Liver (tissue), 9 donors: Measurements from ENCODE around the gene PTGIR. TPM values are rescaled to one million over a fixed set of nuclear protein-coding genes. Genes with fewer than 3 reads are reported as not detected.

ENCODE experiments used
- DNase-seq: peaks from one replicate; pipeline ENCODE4 v3.0.0-alpha.2; 2017; ENCODE audit warnings: low spot score
- H3K27ac ChIP-seq, 2 donors: one replicate each; pipeline ENCODE4 v1.7.0; 2013; ENCODE audit warnings: inconsistent platforms in 2 of 2, low read length in 2 of 2, control low read depth in 1 of 2, low read depth in 1 of 2, mild to moderate bottlenecking in 1 of 2
- H3K27me3 ChIP-seq, 4 donors: one replicate each; pipeline versions ENCODE4 v1.6.1 to v1.7.0; 2013; ENCODE audit warnings: low read length in 3 of 4, inconsistent platforms in 1 of 4, mild to moderate bottlenecking in 1 of 4, moderate library complexity in 1 of 4; ENCODE audit not compliant: control insufficient read depth in 4 of 4, insufficient read depth in 4 of 4
- H3K36me3 ChIP-seq, 4 donors: one replicate each; pipeline versions ENCODE4 v1.6.1 to v1.7.0; 2013; ENCODE audit warnings: low read length in 3 of 4, mild to moderate bottlenecking in 3 of 4, low read depth in 1 of 4, moderate library complexity in 1 of 4; ENCODE audit not compliant: control insufficient read depth in 4 of 4, insufficient read depth in 3 of 4
- H3K4me1 ChIP-seq, 4 donors: one replicate each; pipeline versions ENCODE4 v1.6.1 to v1.7.0; 2013; ENCODE audit warnings: low read length in 3 of 4, mild to moderate bottlenecking in 3 of 4, moderate library complexity in 1 of 4; ENCODE audit not compliant: control insufficient read depth in 4 of 4, insufficient read depth in 4 of 4
- H3K4me3 ChIP-seq, 3 donors: one replicate each; pipeline versions ENCODE4 v1.6.1 to v1.7.0; 2013; ENCODE audit warnings: low read length in 3 of 3, control low read depth in 1 of 3, low read depth in 1 of 3, mild to moderate bottlenecking in 1 of 3
- H3K9ac ChIP-seq, 2 donors: one replicate each; pipeline ENCODE4 v1.7.0; 2013; ENCODE audit warnings: low read length in 2 of 2, mild to moderate bottlenecking in 2 of 2, moderate library complexity in 2 of 2, control low read depth in 1 of 2, low read depth in 1 of 2
- H3K9me3 ChIP-seq, 4 donors: one replicate each; pipeline versions ENCODE4 v1.6.1 to v1.7.0; 2013; ENCODE audit warnings: low read length in 3 of 4; ENCODE audit not compliant: control insufficient read depth in 4 of 4
- EGR1 ChIP-seq, 2 donors: IDR thresholded peaks; 2 replicates each; pipeline ENCODE4 v1.6.1; 2016 to 2018; ENCODE audit warnings: antibody characterized with exemption in 2 of 2, low read depth in 2 of 2
- FOXA1 ChIP-seq: IDR thresholded peaks from 2 replicates; pipeline ENCODE4 v1.6.1; 2016; ENCODE audit warnings: antibody characterized with exemption
- FOXA2 ChIP-seq: IDR thresholded peaks from 2 replicates; pipeline ENCODE4 v1.6.1; 2016; ENCODE audit warnings: antibody characterized with exemption
- HNF4A ChIP-seq, 2 donors: conservative IDR thresholded peaks; 2 replicates each; pipeline ENCODE4 v1.6.1; 2016; ENCODE audit warnings: antibody characterized with exemption in 2 of 2, mild to moderate bottlenecking in 2 of 2
- HNF4G ChIP-seq: IDR thresholded peaks from 2 replicates; pipeline ENCODE4 v1.6.1; 2016; ENCODE audit warnings: antibody characterized with exemption
- JUND ChIP-seq, 2 donors: IDR thresholded peaks; 2 replicates each; pipeline ENCODE4 v1.6.1; 2016; ENCODE audit warnings: antibody characterized with exemption in 2 of 2
- NR2F2 ChIP-seq: IDR thresholded peaks from 2 replicates; pipeline ENCODE4 v1.6.1; 2016; ENCODE audit warnings: antibody characterized with exemption
- RAD21 ChIP-seq, 2 donors: IDR thresholded peaks; 2 replicates each; pipeline ENCODE4 v1.6.1; 2016; ENCODE audit warnings: antibody characterized with exemption in 2 of 2, mild to moderate bottlenecking in 2 of 2
- RXRA ChIP-seq, 2 donors: IDR thresholded peaks; 2 replicates each; pipeline ENCODE4 v1.6.1; 2017 to 2018; ENCODE audit warnings: antibody characterized with exemption in 2 of 2, mild to moderate bottlenecking in 1 of 2
- ZBTB33 ChIP-seq: IDR thresholded peaks from 2 replicates; pipeline ENCODE4 v1.6.1; 2016; ENCODE audit warnings: antibody characterized with exemption
- WGBS: extraction: QIAGEN DNeasy Blood & Tissue Kit; methylation state at CpG from one replicate; pipeline ENCODE4 v1.1.7; 2013; 5-methylcytosine and 5-hydroxymethylcytosine counted together
- polyA plus RNA-seq, 2 donors: library from polyadenylated mRNA; stranded (reverse) in 1 of 2; unstranded in 1 of 2; fragments of 200-250 nt in 1 of 2; fragments of >200 nt in 1 of 2; fragmentation: Nextera tagmentation in 1 of 2; extraction: Ambion mirVana in 1 of 2; gene quantifications; one replicate each; pipeline versions ENCODE4 v1.2.1 to v1.2.3, GENCODE V29; 2013 to 2015
- total RNA-seq, 2 donors: library from RNA; depleted of rRNA; stranded (reverse); fragments of >200 nt; gene quantifications; one replicate each; pipeline ENCODE4 v1.2.3, GENCODE V29; 2014
- TF ChIP-seq, protein P1 (sequence below): IDR thresholded peaks from 2 replicates; pipeline ENCODE4 v1.6.1; 2016; ENCODE audit warnings: antibody characterized with exemption
- TF ChIP-seq, protein P2 (sequence below): IDR thresholded peaks from 2 replicates; pipeline ENCODE4 v1.6.1; 2016; ENCODE audit warnings: antibody characterized with exemption, mild to moderate bottlenecking
- TF ChIP-seq, protein P3 (sequence below): fragments of 150-350 bp; IDR thresholded peaks from 2 replicates; pipeline ENCODE4 v1.5.1; 2017; ENCODE audit warnings: improper control_type of control experiment, low read depth, low read length; ENCODE audit not compliant: missing input control
- donor health status: healthy.
- donor health status: healthy.
- donor health status: healthy.
- donor health status: healthy.
- donor health status: healthy.

The PTGIR gene
- total and polyA plus RNA-seq, 4 donors = 1.4 to 5.9 (median 2.9) TPM

DNA sequence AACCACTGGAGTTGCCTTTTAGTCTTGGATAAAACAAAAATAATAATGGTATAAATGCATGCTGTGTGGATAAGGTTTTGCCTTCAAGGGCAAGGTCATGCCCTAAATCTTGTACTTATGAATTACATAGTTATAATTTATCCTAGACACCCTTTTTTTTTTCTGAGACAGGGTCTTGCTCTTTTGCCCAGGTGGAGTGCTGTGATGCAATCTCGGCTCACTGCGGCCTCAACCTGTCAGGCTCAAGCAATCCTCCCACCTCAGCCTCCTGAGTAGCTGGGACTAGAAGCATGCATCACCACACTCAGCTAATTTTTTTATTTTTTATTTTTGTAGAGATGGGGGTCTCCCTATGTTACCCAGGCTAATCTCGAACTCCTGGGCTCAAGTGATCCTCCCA lies 43.8 kb upstream of the PTGIR start:
- DNase-seq = no peak
- WGBS = 89% methylated on average over 3 of the region's 3 CpGs
- no peaks in the 10 kb centered on the region for H3K9me3 ChIP-seq

GRCh38 chr19:46665072-46665471 lies 40.2 kb upstream of the PTGIR start:
- no peak overlapping the region for H3K9ac ChIP-seq
- peaks cover 0 to 3% (median 0%) of the 10 kb centered on the region in 4 donors for H3K27me3 ChIP-seq
- 85% methylated on average over 8 of the region's 8 CpGs for WGBS
- H3K4me3 ChIP-seq = no peak overlapping the region
- H3K36me3 ChIP-seq = no peaks in the 10 kb centered on the region
- no peak overlapping the region for H3K27ac ChIP-seq
- peaks cover 5 to 18% (median 9%) of the 10 kb centered on the region in 4 donors for H3K4me1 ChIP-seq
- H3K9me3 ChIP-seq = no peaks in the 10 kb centered on the region
- TF ChIP-seq, protein P1, sequence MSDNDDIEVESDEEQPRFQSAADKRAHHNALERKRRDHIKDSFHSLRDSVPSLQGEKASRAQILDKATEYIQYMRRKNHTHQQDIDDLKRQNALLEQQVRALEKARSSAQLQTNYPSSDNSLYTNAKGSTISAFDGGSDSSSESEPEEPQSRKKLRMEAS = no peak
- TF ChIP-seq FOXA1 (no peak), HNF4A (conservative IDR thresholded peaks at IDR 0.05) (no peak), EGR1 (IDR thresholded peaks at IDR 0.05; ENCODE audit: low read depth in 2 of 2) (no peak), ZBTB33 (no peak), JUND (IDR thresholded peaks at IDR 0.05) (no peak), RAD21 (IDR thresholded peaks at IDR 0.05) (no peak)
- no peak for DNase-seq

More for the DNA sequence above, 43.8 kb upstream of the PTGIR start:
- H3K4me3 ChIP-seq = no peak overlapping the region
- TF ChIP-seq, protein P1 = no peak
- TF ChIP-seq, protein P2, sequence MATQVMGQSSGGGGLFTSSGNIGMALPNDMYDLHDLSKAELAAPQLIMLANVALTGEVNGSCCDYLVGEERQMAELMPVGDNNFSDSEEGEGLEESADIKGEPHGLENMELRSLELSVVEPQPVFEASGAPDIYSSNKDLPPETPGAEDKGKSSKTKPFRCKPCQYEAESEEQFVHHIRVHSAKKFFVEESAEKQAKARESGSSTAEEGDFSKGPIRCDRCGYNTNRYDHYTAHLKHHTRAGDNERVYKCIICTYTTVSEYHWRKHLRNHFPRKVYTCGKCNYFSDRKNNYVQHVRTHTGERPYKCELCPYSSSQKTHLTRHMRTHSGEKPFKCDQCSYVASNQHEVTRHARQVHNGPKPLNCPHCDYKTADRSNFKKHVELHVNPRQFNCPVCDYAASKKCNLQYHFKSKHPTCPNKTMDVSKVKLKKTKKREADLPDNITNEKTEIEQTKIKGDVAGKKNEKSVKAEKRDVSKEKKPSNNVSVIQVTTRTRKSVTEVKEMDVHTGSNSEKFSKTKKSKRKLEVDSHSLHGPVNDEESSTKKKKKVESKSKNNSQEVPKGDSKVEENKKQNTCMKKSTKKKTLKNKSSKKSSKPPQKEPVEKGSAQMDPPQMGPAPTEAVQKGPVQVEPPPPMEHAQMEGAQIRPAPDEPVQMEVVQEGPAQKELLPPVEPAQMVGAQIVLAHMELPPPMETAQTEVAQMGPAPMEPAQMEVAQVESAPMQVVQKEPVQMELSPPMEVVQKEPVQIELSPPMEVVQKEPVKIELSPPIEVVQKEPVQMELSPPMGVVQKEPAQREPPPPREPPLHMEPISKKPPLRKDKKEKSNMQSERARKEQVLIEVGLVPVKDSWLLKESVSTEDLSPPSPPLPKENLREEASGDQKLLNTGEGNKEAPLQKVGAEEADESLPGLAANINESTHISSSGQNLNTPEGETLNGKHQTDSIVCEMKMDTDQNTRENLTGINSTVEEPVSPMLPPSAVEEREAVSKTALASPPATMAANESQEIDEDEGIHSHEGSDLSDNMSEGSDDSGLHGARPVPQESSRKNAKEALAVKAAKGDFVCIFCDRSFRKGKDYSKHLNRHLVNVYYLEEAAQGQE = no peak
- H3K27ac ChIP-seq = no peak overlapping the region
- no peaks in the 10 kb centered on the region for H3K4me1 ChIP-seq
- H3K27me3 ChIP-seq = no peaks in the 10 kb centered on the region
- no peak overlapping the region for H3K9ac ChIP-seq
- peaks cover 2 to 8% (median 3%) of the 10 kb centered on the region in 4 donors for H3K36me3 ChIP-seq

DNA sequence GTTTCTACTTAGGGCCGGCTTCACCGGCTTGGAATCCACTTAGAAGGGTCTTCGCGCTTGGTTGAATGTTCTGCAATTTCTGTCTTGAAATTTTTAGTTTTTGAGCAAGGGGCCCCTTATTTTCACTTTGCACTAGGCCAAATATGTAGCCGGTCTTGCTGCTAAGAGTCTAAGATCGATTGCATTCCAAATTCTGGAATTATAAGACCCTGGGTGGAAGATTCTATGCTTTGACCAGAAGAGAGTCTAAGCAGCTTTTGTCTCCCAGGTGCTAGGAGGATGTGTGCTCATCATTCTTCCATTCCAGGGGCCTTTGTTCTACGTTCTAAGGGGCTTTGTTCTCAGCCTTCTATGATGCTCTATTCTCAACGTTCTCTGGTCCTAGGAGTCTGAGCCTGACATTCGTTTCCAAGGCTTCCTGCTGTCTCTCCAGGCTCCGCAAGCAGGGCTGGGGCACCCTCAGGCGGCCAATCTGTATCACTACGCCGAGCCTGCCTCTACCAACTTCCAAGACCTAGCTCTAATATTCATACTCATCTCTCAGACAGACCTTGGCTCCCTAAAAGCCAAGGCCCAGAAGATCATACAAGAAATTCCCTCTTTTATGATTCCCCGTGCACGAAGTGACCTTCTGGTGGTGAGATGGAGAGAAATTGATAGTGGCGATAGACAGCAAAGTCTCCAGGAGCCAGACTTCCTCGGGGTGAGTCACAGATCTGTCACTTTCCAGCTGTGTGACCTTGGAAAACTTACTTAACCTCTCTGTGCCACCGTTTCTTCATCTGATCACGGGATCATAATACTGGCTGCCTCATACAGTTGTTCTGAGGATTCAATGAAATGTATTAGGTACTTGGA lies 37.1 kb upstream of the PTGIR start:
- no peak for TF ChIP-seq ZBTB33
- peak; percentile 98 for TF ChIP-seq RAD21 (IDR thresholded peaks at IDR 0.05)
- TF ChIP-seq HNF4G = no peak
- TF ChIP-seq NR2F2 = peak; percentile 49
- TF ChIP-seq, protein P3, sequence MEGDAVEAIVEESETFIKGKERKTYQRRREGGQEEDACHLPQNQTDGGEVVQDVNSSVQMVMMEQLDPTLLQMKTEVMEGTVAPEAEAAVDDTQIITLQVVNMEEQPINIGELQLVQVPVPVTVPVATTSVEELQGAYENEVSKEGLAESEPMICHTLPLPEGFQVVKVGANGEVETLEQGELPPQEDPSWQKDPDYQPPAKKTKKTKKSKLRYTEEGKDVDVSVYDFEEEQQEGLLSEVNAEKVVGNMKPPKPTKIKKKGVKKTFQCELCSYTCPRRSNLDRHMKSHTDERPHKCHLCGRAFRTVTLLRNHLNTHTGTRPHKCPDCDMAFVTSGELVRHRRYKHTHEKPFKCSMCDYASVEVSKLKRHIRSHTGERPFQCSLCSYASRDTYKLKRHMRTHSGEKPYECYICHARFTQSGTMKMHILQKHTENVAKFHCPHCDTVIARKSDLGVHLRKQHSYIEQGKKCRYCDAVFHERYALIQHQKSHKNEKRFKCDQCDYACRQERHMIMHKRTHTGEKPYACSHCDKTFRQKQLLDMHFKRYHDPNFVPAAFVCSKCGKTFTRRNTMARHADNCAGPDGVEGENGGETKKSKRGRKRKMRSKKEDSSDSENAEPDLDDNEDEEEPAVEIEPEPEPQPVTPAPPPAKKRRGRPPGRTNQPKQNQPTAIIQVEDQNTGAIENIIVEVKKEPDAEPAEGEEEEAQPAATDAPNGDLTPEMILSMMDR = peak; percentile 91
- TF ChIP-seq RXRA (IDR thresholded peaks at IDR 0.05) = no peak
- no peak for TF ChIP-seq FOXA2
- no peaks in the 10 kb centered on the region for H3K36me3 ChIP-seq
- 7% methylated on average over 19 of the region's 19 CpGs for WGBS
- H3K27me3 ChIP-seq = peaks cover 0 to 7% (median 4%) of the 10 kb centered on the region in 4 donors
- DNase-seq = peak; percentile 72
- H3K9ac ChIP-seq = no peak overlapping the region
- H3K4me3 ChIP-seq = peak overlapping the region; percentile 12 to 24 (median 24)
- no peaks in the 10 kb centered on the region for H3K9me3 ChIP-seq
- peak overlapping the region in 1 of 2 donors; percentile 57 for H3K27ac ChIP-seq
- H3K4me1 ChIP-seq = peaks cover 5 to 26% (median 12%) of the 10 kb centered on the region in 4 donors
